Measurements from ENCODE around the gene TTC7B.
"Not testable (repeated sequence)": the region's sequence is repeated elsewhere in the genome, so short reads cannot be mapped to it uniquely, and the experiment has no call there.

TTC7B gene

GRCh38 chr14:90857866-90858265, 41.6 kb upstream of the TTC7B start:
- Histone ChIP-seq H3K9ac (ENCODE audit: low read length) (no peak overlapping the region), H2AFZ (ENCODE audit: low read depth, low read length, severe bottlenecking) (no peak overlapping the region), H3K4me2 (ENCODE audit: low read depth, low read length, poor library complexity, severe bottlenecking) (no peak overlapping the region)

GRCh38 chr14:90856115-90856514, 39.9 kb upstream of the TTC7B start:
- not testable (repeated sequence) for H3K79me2 ChIP-seq (ENCODE audit: insufficient read depth, low read length); H4K20me1 ChIP-seq (ENCODE audit: low read depth, low read length); H3K27me3 ChIP-seq (ENCODE audit: low read length); H3K9me3 ChIP-seq (ENCODE audit: insufficient read depth, low read length); H3K9me2 ChIP-seq (replicated peaks; ENCODE audit: insufficient read depth, low read length); H3K4me3 ChIP-seq (ENCODE audit: insufficient read depth, low read length, poor library complexity, severe bottlenecking); H3F3A ChIP-seq (ENCODE audit: insufficient read depth); H3K4me2 ChIP-seq (ENCODE audit: low read depth, low read length, poor library complexity, severe bottlenecking); H3K27ac ChIP-seq (ENCODE audit: low read depth, low read length); H3K9ac ChIP-seq (ENCODE audit: low read length); H3K36me3 ChIP-seq (ENCODE audit: low read length); H2AFZ ChIP-seq (ENCODE audit: low read depth, low read length, severe bottlenecking)

More at GRCh38 chr14:90857866-90858265, 41.6 kb upstream of the TTC7B start:
- TF ChIP-seq EZH2phosphoT487 (conservative IDR thresholded peaks at IDR 0.05; ENCODE audit: low read length), result no peak
- no peak for TF ChIP-seq CTCF (IDR thresholded peaks at IDR 0.05; ENCODE audit: insufficient read depth, low read length, poor library complexity, severe bottlenecking)
- H3F3A ChIP-seq (ENCODE audit: insufficient read depth), result no peaks in the 10 kb centered on the region
- H3K36me3 ChIP-seq (ENCODE audit: low read length), result no peaks in the 10 kb centered on the region
- no peaks in the 10 kb centered on the region for H3K9me3 ChIP-seq (ENCODE audit: insufficient read depth, low read length)
- no peaks in the 10 kb centered on the region for H4K20me1 ChIP-seq (ENCODE audit: low read depth, low read length)
- no peaks in the 10 kb centered on the region for H3K9me2 ChIP-seq (replicated peaks; ENCODE audit: insufficient read depth, low read length)
- no peak overlapping the region for H3K27ac ChIP-seq (ENCODE audit: low read depth, low read length)
- no peak overlapping the region for H3K4me3 ChIP-seq (ENCODE audit: insufficient read depth, low read length, poor library complexity, severe bottlenecking)
- no peaks in the 10 kb centered on the region for H3K27me3 ChIP-seq (ENCODE audit: low read length)
- no peaks in the 10 kb centered on the region for H3K79me2 ChIP-seq (ENCODE audit: insufficient read depth, low read length)

DNA sequence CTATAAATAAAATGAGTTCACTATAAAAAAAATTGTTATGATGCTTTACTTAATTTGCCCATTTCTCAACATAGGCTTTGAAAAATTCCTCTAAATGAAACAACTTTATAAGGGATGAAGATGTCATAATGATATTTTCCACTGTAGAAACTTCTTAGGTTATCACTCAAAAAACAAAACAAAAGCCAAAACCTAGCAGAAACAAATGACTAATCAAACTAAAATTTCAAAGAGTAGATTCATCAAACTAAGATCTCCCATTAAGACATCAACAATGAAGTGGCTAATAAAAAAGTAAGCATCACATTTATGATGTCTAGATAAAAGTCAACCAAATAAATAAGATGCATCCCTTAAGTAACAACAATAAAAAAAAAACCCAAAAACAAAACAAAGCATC, 36.9 kb upstream of the TTC7B start:
- no peak for TF ChIP-seq EZH2phosphoT487 (conservative IDR thresholded peaks at IDR 0.05; ENCODE audit: low read length)
- TF ChIP-seq CTCF (IDR thresholded peaks at IDR 0.05; ENCODE audit: insufficient read depth, low read length, poor library complexity, severe bottlenecking), result no peak
- Histone ChIP-seq H3K4me2 (ENCODE audit: low read depth, low read length, poor library complexity, severe bottlenecking) (no peak overlapping the region), H3K9me2 (replicated peaks; ENCODE audit: insufficient read depth, low read length) (no peaks in the 10 kb centered on the region), H3K4me3 (ENCODE audit: insufficient read depth, low read length, poor library complexity, severe bottlenecking) (no peak overlapping the region), H4K20me1 (ENCODE audit: low read depth, low read length) (no peaks in the 10 kb centered on the region), H3K9me3 (ENCODE audit: insufficient read depth, low read length) (no peaks in the 10 kb centered on the region), H3K9ac (ENCODE audit: low read length) (no peak overlapping the region), H3F3A (ENCODE audit: insufficient read depth) (no peaks in the 10 kb centered on the region), H3K27me3 (ENCODE audit: low read length) (no peaks in the 10 kb centered on the region), H3K79me2 (ENCODE audit: insufficient read depth, low read length) (no peaks in the 10 kb centered on the region), H3K36me3 (ENCODE audit: low read length) (no peaks in the 10 kb centered on the region), H2AFZ (ENCODE audit: low read depth, low read length, severe bottlenecking) (no peak overlapping the region), H3K27ac (ENCODE audit: low read depth, low read length) (no peak overlapping the region)

DNA sequence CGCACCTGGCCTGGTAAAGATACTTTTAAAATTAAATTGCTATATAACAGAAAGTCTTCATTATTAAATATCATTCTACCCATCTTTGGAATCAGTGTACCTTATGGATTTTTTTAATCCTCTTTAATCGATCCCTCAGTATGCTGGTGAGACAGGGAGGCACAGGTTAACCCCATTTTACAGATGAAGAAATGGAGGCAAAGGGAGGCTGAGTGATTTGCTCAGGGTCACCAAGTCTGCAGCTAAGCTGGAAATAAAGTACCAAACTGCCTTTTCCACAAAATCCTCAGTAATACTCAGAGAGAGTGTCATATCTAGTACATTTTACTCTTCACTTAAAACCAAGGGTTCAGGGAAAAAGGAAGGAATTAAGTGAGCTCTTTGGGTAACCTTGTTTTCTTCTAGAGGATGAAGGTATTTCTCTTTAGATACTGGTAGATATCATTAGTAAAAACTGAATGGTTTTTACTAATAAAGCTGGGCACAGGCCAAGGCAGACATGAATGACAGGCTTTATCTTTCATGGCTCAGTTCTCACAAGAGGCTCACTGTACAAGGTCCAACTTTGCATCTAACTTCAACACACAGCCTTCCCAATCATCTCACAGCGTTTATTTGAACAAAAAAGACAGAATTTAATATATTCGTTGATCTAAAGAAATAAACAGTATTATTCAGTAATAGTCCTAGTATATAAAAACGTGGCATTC, 35.3 kb upstream of the TTC7B start:
- Histone ChIP-seq H3K27me3 (ENCODE audit: low read length) (no peaks in the 10 kb centered on the region), H3K79me2 (ENCODE audit: insufficient read depth, low read length) (no peaks in the 10 kb centered on the region), H3K9ac (ENCODE audit: low read length) (no peak overlapping the region), H2AFZ (ENCODE audit: low read depth, low read length, severe bottlenecking) (no peak overlapping the region), H3K27ac (ENCODE audit: low read depth, low read length) (no peak overlapping the region), H3K9me2 (replicated peaks; ENCODE audit: insufficient read depth, low read length) (no peaks in the 10 kb centered on the region), H3F3A (ENCODE audit: insufficient read depth) (no peaks in the 10 kb centered on the region), H3K9me3 (ENCODE audit: insufficient read depth, low read length) (no peaks in the 10 kb centered on the region), H3K4me3 (ENCODE audit: insufficient read depth, low read length, poor library complexity, severe bottlenecking) (no peak overlapping the region), H4K20me1 (ENCODE audit: low read depth, low read length) (no peaks in the 10 kb centered on the region), H3K4me2 (ENCODE audit: low read depth, low read length, poor library complexity, severe bottlenecking) (no peak overlapping the region), H3K36me3 (ENCODE audit: low read length) (no peaks in the 10 kb centered on the region)
- TF ChIP-seq EZH2phosphoT487 (conservative IDR thresholded peaks at IDR 0.05; ENCODE audit: low read length) (no peak), CTCF (IDR thresholded peaks at IDR 0.05; ENCODE audit: insufficient read depth, low read length, poor library complexity, severe bottlenecking) (no peak)

Data from SU-DHL-6 (cell line).